ENCODE measurements around the gene FSIP1.

Gene FSIP1

DNA sequence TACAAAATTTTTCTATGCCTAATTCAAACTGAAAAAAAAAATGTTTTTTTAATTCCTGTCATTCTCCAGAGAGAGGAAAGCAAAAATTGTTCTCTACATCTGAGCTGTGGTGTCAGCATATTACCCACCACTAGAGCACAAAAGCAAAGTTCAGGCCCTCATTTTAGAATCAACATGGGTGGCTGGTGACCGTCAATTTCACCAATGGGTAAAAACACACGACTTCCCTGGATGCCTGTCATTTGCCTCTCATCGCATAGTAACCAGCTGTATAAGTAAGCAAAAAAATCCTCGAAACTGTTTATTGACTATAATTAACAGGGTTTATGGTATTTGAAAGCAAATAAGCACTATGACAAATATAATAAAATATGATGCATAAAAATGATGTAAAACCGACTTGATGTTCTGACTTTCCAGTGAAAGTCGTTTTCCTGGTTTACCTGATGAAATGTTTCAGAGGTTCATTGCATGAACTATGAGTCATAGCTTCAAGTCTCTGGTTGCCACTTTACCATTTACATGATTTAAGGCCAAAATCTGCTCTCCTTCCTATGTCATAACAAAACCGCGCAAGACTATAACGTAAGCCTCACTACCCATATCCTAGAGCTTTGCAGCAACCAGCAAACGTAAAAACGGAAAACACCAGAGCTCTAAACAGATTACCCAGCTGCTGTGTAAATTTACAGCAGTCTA lies 141.3 kb downstream of the FSIP1 start:
- DNase-seq = no peak

- no peak for DNase-seq
Observed at GRCh38 chr15:39640665-39641064, 142.0 kb downstream of the FSIP1 start.

DNA sequence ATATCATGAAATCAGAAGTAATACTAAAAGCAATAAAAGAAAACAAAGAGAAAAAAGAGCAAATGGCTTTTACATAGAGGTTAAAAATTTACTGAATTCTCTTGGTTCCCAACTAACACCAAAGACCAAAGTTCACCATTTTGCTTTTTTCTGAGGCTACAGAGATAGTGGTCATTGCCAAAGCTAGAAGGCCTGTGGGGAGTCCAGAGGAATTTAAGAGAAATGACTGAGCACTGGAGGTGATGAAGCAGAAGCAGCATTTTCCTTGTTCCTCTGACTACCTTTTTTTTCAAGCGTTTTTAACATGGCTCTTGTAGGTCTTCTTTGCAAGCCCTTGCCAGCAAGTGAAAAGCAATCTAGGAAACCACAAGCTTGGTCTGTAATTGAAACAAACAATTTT lies 143.6 kb downstream of the FSIP1 start:
- no peak for DNase-seq

DNA sequence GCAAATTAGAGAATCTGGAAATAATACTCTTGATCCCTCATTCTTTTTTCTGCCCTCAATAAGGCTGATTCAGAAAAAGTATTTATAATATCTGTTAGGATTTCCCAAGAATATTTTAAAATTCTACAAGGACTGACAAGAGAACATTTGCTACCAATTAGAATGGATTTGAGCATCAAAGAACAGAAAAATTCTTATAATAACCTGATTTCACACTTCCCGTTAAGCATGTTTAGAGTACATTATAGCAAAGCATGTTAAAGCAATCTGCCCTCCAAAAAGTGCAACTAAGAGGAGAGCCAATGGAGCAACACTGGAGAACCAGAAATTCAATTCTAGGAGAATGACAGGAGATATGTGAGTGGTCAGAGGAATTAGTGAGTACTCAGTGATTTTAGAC lies 144.6 kb downstream of the FSIP1 start:
- DNase-seq = no peak

DNA sequence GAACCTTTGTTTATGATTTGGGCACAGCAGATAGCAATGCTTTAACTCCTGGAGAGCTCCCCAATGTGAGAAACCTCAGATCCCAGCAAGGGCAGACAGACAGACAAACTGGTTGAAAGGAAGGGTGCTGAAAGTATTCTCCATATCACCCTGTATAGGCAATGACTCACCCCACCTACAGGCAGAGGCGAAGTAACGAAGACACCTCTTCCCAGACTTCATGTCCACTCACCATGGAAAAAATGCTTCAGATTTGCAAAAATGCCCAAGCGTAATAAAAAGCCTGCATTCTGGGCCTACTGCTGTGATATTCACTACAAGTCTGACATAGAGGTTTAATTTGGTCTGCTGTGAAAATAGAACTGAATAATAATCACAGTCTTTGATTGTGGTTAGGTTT lies 151.3 kb downstream of the FSIP1 start:
- DNase-seq = no peak

GRCh38 chr15:39629906-39630305 lies 152.7 kb downstream of the FSIP1 start:
- DNase-seq = no peak

DNA sequence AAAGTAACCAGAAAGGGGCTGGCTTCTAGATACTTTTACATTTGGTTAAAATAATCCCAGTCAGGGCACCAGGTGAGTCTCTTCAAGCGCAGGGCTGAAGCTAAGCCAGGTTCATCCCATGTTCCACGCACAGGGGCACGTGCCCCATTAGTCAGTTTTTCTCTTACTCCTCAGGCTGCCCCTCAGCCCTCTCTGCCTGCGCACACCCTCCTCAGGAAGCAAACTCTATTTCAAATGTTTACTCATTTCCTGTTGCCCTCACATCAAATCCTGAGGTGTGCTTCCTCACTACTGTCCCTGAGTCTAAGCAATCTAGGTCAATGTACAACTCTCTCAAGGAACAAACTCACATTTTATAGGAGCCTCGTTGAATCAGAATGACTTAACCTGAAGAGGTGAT lies 153.3 kb downstream of the FSIP1 start:
- no peak for DNase-seq

GRCh38 chr15:39628546-39629257 lies 153.9 kb downstream of the FSIP1 start:
- peak; percentile 19 for DNase-seq

GRCh38 chr15:39628144-39628508 lies 154.5 kb downstream of the FSIP1 start:
- DNase-seq = no peak

- no peak for DNase-seq
Observed at GRCh38 chr15:39627451-39628143, 155.0 kb downstream of the FSIP1 start.

- DNase-seq = no peak
Observed at GRCh38 chr15:39625856-39626255, 156.8 kb downstream of the FSIP1 start.

- DNase-seq = no peak
Observed at GRCh38 chr15:39625451-39625850, 157.2 kb downstream of the FSIP1 start.

DNA sequence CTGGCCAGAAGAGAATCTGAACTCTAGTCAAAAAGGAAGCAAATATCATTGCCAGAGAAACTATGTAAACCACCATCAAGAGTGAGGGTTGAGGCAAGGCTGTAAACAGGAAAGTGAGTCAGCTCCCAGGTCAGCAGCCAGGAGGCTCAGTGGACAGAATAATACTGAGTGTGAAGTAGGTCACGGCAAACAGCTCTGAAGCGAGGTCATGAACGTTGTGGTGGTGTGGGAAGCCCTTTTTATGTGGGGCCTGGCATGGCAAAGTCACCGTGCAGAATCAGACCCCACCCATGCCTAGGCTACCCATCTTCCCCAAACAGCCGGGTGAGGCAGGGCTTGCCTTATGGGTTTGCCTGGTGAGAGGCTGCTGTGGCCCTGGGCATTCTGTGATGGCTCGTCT lies 157.8 kb downstream of the FSIP1 start:
- no peak for DNase-seq

GRCh38 chr15:39623529-39623931 lies 159.1 kb downstream of the FSIP1 start:
- DNase-seq = no peak

DNA sequence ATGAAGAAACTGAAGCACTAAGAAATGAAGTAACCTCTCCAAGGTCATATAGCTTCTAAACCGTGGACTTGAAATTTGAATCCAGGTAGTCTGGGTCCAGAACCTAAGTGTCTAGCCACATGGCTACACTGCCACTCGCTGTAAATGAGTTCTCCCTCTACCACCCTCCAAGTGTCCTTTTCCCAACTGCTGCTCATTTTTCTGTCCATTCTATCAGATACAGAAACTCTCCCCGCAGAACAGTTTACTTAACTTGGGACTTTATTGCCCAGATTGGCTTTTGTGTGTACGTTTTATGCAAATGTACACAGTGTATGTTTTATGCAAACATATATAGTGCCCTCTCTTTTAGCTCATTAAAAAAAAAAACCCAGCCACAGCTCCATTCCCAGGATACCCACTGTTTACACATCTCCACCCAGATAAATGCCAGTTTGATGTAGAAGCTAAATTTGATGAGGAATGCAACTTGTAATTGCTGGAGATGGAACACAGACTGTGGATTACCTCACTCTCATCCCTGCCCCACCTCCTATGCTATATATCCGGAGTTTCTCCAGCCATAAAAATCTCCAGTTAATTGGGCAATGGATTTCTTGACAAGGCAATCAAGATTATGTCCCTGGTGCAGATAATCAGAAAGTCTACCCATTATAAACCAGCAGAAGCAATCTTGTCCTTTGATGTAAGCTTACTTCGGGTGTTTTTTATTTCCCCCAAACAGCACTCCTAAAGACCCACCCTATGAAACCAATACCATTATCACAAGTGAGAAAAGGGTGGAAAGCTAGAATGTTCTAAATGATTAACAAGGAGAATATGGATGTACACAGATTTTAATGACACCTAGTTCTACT lies 159.8 kb downstream of the FSIP1 start:
- DNase-seq = no peak

- peak; percentile 65 for DNase-seq
Observed at GRCh38 chr15:39621976-39622375, 160.7 kb downstream of the FSIP1 start.

GRCh38 chr15:39621210-39621609 lies 161.4 kb downstream of the FSIP1 start:
- peak; percentile 63 for DNase-seq

DNA sequence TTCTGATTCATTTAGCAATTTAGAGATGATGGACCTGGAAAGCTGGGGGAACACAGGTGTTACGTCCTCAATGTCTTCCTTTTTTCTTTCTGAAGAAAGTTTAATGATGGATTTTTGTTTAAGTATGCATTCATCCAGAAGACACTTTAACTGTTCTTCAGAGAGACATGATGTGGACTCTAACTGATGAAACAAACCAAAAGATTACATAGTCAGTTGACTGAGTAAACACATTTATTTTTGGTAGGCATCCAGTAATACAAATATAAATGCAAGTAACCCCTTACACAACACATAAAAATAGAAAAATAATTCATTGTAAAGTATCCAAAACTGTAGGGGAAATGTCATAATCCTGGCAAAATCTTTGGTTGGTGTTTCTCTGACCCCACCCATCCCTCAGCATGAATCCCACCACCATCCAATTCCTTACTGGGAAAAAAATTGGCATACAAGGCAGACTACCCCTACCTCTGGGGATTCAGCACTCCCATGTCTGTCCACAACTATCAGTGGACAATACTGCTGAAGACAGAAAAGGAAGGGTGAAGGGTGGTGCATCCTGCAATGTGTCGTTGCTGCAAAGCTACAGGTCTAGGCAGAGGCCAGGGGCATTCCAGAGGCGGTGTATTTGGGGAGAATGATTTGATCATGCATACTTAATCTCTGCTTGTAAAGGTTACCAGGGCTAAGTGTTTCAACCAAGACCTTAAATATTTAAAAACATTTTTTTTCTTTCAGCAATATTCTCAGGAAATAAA lies 164.4 kb downstream of the FSIP1 start:
- no peak for DNase-seq

GRCh38 chr15:39616731-39617455 lies 165.7 kb downstream of the FSIP1 start:
- DNase-seq = no peak

DNA sequence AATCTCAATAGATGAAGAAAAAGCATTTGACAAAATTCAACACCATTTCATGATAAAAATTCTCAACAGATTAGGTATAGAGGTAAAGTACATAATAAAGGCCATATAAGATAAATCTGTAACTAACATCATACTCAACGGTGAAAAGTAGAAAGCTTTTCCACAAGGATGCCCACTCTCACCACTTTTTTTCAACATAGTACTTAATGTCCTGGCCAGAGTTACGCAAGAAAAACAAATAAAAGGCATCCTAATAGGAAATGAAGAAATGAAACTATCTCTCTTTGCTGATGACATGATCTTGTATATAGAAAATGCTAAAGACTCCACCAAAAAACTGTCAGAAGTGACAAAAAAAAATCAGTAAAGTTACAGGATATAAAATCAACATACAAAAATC lies 168.8 kb downstream of the FSIP1 start:
- DNase-seq = no peak

- DNase-seq = no peak
Observed at GRCh38 chr15:39613271-39613670, 169.4 kb downstream of the FSIP1 start.

DNA sequence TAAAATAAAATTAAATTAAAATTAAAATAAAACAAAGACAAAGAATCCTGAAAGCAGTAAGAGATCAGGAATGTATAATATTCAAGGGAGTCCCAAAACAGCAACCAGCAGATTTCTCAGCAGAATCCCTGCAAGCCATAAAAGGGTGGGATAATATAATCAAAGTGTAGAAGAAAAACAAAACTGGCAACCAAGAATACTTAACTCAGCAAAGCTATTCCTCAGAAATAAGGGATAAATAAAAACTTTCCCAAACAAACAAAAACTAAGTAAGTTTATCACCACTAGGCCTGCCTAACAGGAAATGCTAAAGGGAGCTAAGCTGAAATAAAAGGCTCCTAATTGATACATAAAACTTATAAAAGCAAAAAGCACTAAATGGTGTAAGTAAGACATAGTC lies 172.0 kb downstream of the FSIP1 start:
- no peak for DNase-seq
